OCI-LY7 (cell line): Measurements from ENCODE around the gene HMGN2. TPM values are rescaled to one million over a fixed set of nuclear protein-coding genes. Genes with fewer than 3 reads are reported as not detected.

Experiments used
- BruUV-seq: library from RNA; stranded (reverse); fragments of 400-500 nt; replicated peaks from 2 replicates; lab custom pipeline; 2021; lab: Mats Ljungman, UMichigan
- CTCF ChIA-PET: fragments of 300-600 bp; sonication (Branson Sonifier 250); formaldehyde crosslinking; loops from one replicate; lab custom pipeline; 2022; ENCODE audit warnings: antibody characterized with exemption; ENCODE audit not compliant: unreplicated experiment; lab: Charles Lee
- POLR2A ChIA-PET: fragments of 300-600 bp; sonication (Branson Sonifier 250); formaldehyde crosslinking; loops from one replicate; lab custom pipeline; 2022; ENCODE audit warnings: antibody characterized with exemption; lab: Charles Lee
- DNase-seq: peaks from one replicate; pipeline ENCODE4 v3.0.0-alpha.2; 2015; ENCODE audit warnings: low spot score
- H2AFZ ChIP-seq: fragments of 200-600 bp; sonication (generic), shearing (Covaris generic); 2 replicates; pipeline ENCODE4 v1.6.1; 2014; ENCODE audit warnings: mild to moderate bottlenecking, antibody characterized with exemption, low read length, moderate library complexity
- H3K27ac ChIP-seq: fragments of 200-600 bp; sonication (generic); 2 replicates; pipeline ENCODE4 v1.5.1; 2014; ENCODE audit warnings: mixed run types, low read depth, mild to moderate bottlenecking, moderate library complexity, low read length, inconsistent platforms; ENCODE audit not compliant: poor library complexity, severe bottlenecking
- H3K36me3 ChIP-seq: fragments of 200-600 bp; sonication (generic); 2 replicates; pipeline ENCODE4 v1.6.1; 2014; ENCODE audit warnings: mild to moderate bottlenecking, antibody characterized with exemption, low read length, moderate library complexity, mixed read lengths; ENCODE audit not compliant: insufficient read depth
- H3K4me1 ChIP-seq: fragments of 200-600 bp; sonication (generic); 2 replicates; pipeline ENCODE4 v1.5.1; 2014; ENCODE audit warnings: mild to moderate bottlenecking, low read length; ENCODE audit not compliant: insufficient read depth, poor library complexity, severe bottlenecking
- H3K4me2 ChIP-seq: fragments of 200-600 bp; sonication (generic); 2 replicates; pipeline ENCODE4 v1.6.1; 2014; ENCODE audit warnings: mild to moderate bottlenecking, low read length
- H3K4me3 ChIP-seq: fragments of 200-600 bp; sonication (generic); 2 replicates; pipeline ENCODE4 v1.5.1; 2014; ENCODE audit warnings: mild to moderate bottlenecking, low read depth, low read length; ENCODE audit not compliant: poor library complexity, severe bottlenecking
- H3K79me2 ChIP-seq: fragments of 200-600 bp; sonication (generic); 2 replicates; pipeline ENCODE4 v1.6.1; 2016; ENCODE audit warnings: low read depth, mild to moderate bottlenecking, low read length, moderate library complexity, mixed read lengths; ENCODE audit not compliant: insufficient read depth
- H3K9me2 ChIP-seq: fragments of 200-600 bp; sonication (generic); 2 replicates; pipeline ENCODE4 v1.6.1; 2016; ENCODE audit warnings: mild to moderate bottlenecking, low read length, mixed read lengths; ENCODE audit not compliant: insufficient read depth
- H3K9me3 ChIP-seq: fragments of 200-600 bp; sonication (generic); 2 replicates; pipeline ENCODE4 v1.6.1; 2014; ENCODE audit warnings: mild to moderate bottlenecking, mixed run types, low read length, mixed read lengths
- H4K20me1 ChIP-seq: fragments of 200-600 bp; sonication (generic); 2 replicates; pipeline ENCODE4 v1.6.1; 2014; ENCODE audit warnings: mild to moderate bottlenecking, antibody characterized with exemption, low read length, moderate library complexity, mixed read lengths; ENCODE audit not compliant: insufficient read depth
- EZH2phosphoT487 ChIP-seq: fragments of 200-600 bp; sonication (generic); IDR thresholded peaks from 2 replicates; pipeline ENCODE4 v1.6.1; 2018; ENCODE audit warnings: low read depth, borderline replicate concordance, mild to moderate bottlenecking, mixed run types, antibody characterized with exemption, low read length, moderate library complexity, mixed read lengths
- intact Hi-C: fragments of 100-400 bp; cut with micrococcal nuclease; formaldehyde crosslinking; loops from one replicate; pipeline ENCODE4 v1.10.0; 2022; ENCODE audit not compliant: unreplicated experiment
- total RNA-seq, 2 experiments: library from RNA; depleted of rRNA in 1 of 2; stranded (reverse); fragments of >200 nt in 1 of 2; shearing (Covaris generic) in 1 of 2; gene quantifications; 2 replicates each; pipeline ENCODE4 v1.2.3, GENCODE V29; 2014 to 2022
- TF ChIP-seq, protein P1 (sequence below): fragments of 200-600 bp; sonication (generic); conservative IDR thresholded peaks from 2 replicates; pipeline ENCODE4 v1.5.1; 2014; ENCODE audit warnings: mild to moderate bottlenecking, antibody characterized with exemption, low read length, moderate library complexity, mixed read lengths

The HMGN2 gene
- total RNA-seq, 2 experiments from 2014 or later = 649 to 1,017 TPM

DNA sequence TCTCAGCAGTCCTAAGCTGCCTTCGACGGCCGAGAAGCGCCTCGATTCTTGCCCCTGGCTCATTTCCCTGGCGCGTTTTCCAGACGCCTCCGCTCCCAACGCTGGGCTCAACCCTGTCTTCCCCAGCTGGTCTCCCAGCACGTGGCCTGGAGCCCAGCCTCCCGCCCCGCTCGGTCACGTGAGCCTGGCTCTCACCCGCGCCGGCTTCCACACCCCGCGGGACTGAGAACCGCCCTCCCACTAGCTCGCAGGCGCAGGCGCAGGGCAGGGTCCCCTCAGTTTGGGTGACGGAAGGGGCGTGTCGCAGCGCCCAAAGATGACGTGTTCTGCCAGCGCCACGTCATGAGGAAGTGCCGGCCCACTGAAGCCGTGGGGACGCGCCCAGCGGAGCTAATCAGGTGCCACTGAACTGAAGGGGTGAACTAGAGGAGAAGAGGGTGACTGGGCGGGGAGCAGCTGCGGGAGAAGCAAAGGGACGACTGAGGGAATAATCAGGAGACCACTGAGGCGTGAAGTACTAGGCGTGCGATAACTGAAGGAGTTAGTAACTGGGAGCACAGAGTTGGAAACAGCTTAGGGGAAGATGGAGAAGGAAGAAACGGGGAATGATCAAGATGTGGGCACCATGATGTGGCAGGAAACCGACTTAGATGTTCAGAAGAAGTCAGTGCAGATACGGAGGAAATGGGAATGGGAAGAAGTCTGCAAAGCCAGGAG lies 40.1 kb upstream of the HMGN2 start, which contains the start of gene DHDDS:
DHDDS (plus strand) TSS at position 343 of the 717 bp plus-strand sequence. CDS start 625 bp downstream, outside the sequence.
- H4K20me1 ChIP-seq = no peaks in the 10 kb centered on the region
- POLR2A ChIA-PET = interaction anchor here (0.7 to 1.4 kb wide), 7 partner anchors 13 to 198 kb away, joined by 3 to 5 read pairs (median 4); partner anchors contain the start of gene CEP85
- peak within 1 kb of the TSS; percentile 89 for H3K4me3 ChIP-seq
- H3K9me2 ChIP-seq = no peaks in the 10 kb centered on the region
- peak; percentile 98 for DNase-seq
- H3K9me3 ChIP-seq = no peaks in the 10 kb centered on the region
- peak within 1 kb of the TSS; percentile 90 for H3K4me2 ChIP-seq
- peak within 1 kb of the TSS; percentile 38 for H3K27ac ChIP-seq
- BruUV-seq = no TSS peak
- CTCF ChIA-PET = no interaction called here
- H3K79me2 ChIP-seq = peaks cover 27% of the 10 kb centered on the region
- H3K36me3 ChIP-seq = peaks cover 24% of the 10 kb centered on the region
- peak within 1 kb of the TSS; percentile 80 for H2AFZ ChIP-seq
- intact Hi-C loops = loop anchor here (2.0 kb wide), 1 partner anchor 39 kb away; no protein-coding TSS in a partner anchor
- TF ChIP-seq EZH2phosphoT487 = no peak
- TF ChIP-seq, protein P1, sequence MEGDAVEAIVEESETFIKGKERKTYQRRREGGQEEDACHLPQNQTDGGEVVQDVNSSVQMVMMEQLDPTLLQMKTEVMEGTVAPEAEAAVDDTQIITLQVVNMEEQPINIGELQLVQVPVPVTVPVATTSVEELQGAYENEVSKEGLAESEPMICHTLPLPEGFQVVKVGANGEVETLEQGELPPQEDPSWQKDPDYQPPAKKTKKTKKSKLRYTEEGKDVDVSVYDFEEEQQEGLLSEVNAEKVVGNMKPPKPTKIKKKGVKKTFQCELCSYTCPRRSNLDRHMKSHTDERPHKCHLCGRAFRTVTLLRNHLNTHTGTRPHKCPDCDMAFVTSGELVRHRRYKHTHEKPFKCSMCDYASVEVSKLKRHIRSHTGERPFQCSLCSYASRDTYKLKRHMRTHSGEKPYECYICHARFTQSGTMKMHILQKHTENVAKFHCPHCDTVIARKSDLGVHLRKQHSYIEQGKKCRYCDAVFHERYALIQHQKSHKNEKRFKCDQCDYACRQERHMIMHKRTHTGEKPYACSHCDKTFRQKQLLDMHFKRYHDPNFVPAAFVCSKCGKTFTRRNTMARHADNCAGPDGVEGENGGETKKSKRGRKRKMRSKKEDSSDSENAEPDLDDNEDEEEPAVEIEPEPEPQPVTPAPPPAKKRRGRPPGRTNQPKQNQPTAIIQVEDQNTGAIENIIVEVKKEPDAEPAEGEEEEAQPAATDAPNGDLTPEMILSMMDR = no peak
- peaks cover 33% of the 10 kb centered on the region for H3K4me1 ChIP-seq

DNA sequence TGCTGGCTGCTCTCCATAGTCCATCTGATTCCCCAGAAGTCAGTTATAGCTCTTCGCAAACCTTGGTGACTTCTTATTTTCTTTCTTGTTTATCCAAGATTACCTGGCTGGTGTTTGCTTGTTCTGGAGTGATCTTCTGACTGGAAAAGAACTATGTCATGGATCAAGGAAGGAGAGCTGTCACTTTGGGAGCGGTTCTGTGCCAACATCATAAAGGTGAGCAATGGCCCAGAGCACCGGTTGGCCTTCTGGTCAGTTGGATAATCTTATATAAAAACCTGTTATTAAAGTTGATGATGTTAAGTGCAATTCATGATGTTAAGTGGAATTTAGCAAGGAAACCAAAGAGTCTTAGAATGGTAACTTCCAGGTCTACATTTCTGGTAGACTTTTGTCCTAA lies 39.4 kb upstream of the HMGN2 start:
- intact Hi-C loops = loop anchor here (2.0 kb wide), 1 partner anchor 38 kb away; no protein-coding TSS in a partner anchor
- H3K4me1 ChIP-seq = peaks cover 33% of the 10 kb centered on the region
- ChIA-PET CTCF (no interaction called here), POLR2A (interaction anchor here (0.7 to 1.4 kb wide), 5 partner anchors 12 to 199 kb away, joined by 3 to 4 read pairs (median 3); partner anchors contain the start of gene CEP85)
- H3K9me2 ChIP-seq = no peaks in the 10 kb centered on the region
- no peak for DNase-seq
- no peaks in the 10 kb centered on the region for H4K20me1 ChIP-seq
- H3K4me2 ChIP-seq = peak overlapping the region; percentile 90
- TF ChIP-seq EZH2phosphoT487 = no peak
- TF ChIP-seq, protein P1 = no peak
- H3K79me2 ChIP-seq = peaks cover 27% of the 10 kb centered on the region
- BruUV-seq = no TSS peak
- peaks cover 28% of the 10 kb centered on the region for H3K36me3 ChIP-seq
- peak overlapping the region; percentile 38 for H3K27ac ChIP-seq
- H3K9me3 ChIP-seq = no peaks in the 10 kb centered on the region
- peak overlapping the region; percentile 89 for H3K4me3 ChIP-seq
- peak overlapping the region; percentile 80; the same call in 1 of the 2 replicates for H2AFZ ChIP-seq
